Nephron progenitor cell (in vitro differentiated cells): ENCODE measurements around the gene PIP5K1B.

Experiments used
- DNase-seq: peaks from one replicate; pipeline ENCODE4 v3.0.0; 2021
- H3K27ac Mint-ChIP-seq: 2 replicates; pipeline ENCODE4 v1.8.0; 2021; ENCODE audit warnings: mild to moderate bottlenecking, moderate library complexity, mixed read lengths
- H3K27me3 Mint-ChIP-seq: 2 replicates; pipeline ENCODE4 v1.8.0; 2021; ENCODE audit warnings: mild to moderate bottlenecking, low read depth, mixed read lengths; ENCODE audit not compliant: poor library complexity
- H3K36me3 Mint-ChIP-seq: 2 replicates; pipeline ENCODE4 v1.8.0; 2021; ENCODE audit warnings: low read depth, mixed read lengths
- H3K4me1 Mint-ChIP-seq: 2 replicates; pipeline ENCODE4 v1.8.0; 2021; ENCODE audit warnings: mixed read lengths
- H3K4me3 Mint-ChIP-seq: 2 replicates; pipeline ENCODE4 v1.8.0; 2021; ENCODE audit warnings: mild to moderate bottlenecking, moderate library complexity, mixed read lengths
- H3K9me3 Mint-ChIP-seq: 2 replicates; pipeline ENCODE4 v1.8.0; 2021; ENCODE audit warnings: mild to moderate bottlenecking, moderate library complexity, mixed read lengths
- CTCF ChIP-seq: fragments of 200-600 bp; sonication (generic); IDR thresholded peaks from 2 replicates; pipeline ENCODE4 v1.5.0; 2021; ENCODE audit warnings: antibody characterized with exemption

PIP5K1B gene

GRCh38 chr9:68808338-68808890, 103.4 kb downstream of the PIP5K1B start:
- Mint-ChIP-seq H3K4me3 (no peak overlapping the region), H3K27ac (no peak overlapping the region), H3K4me1 (peaks cover 61% of the 10 kb centered on the region), H3K9me3 (no peaks in the 10 kb centered on the region), H3K36me3 (no peaks in the 10 kb centered on the region), H3K27me3 (no peaks in the 10 kb centered on the region)
- no peak for DNase-seq
- no peak for TF ChIP-seq CTCF

GRCh38 chr9:68817079-68817875, 112.2 kb downstream of the PIP5K1B start:
- H3K27ac Mint-ChIP-seq = no peak overlapping the region
- no peak overlapping the region for H3K4me3 Mint-ChIP-seq
- H3K27me3 Mint-ChIP-seq = no peaks in the 10 kb centered on the region
- TF ChIP-seq CTCF = no peak
- no peak for DNase-seq
- H3K9me3 Mint-ChIP-seq = no peaks in the 10 kb centered on the region
- H3K4me1 Mint-ChIP-seq = peaks cover 10% of the 10 kb centered on the region
- H3K36me3 Mint-ChIP-seq = no peaks in the 10 kb centered on the region

- Mint-ChIP-seq H3K27me3 (no peaks in the 10 kb centered on the region), H3K4me3 (no peak overlapping the region), H3K27ac (no peak overlapping the region), H3K4me1 (peaks cover 9% of the 10 kb centered on the region), H3K9me3 (no peaks in the 10 kb centered on the region), H3K36me3 (no peaks in the 10 kb centered on the region)
- no peak for DNase-seq
- no peak for TF ChIP-seq CTCF
Observed at GRCh38 chr9:68819065-68819464, 114.0 kb downstream of the PIP5K1B start.

GRCh38 chr9:68821911-68822310, 116.9 kb downstream of the PIP5K1B start:
- Mint-ChIP-seq H3K27ac (no peak overlapping the region), H3K27me3 (peaks cover 3% of the 10 kb centered on the region), H3K4me1 (peaks cover 23% of the 10 kb centered on the region), H3K9me3 (no peaks in the 10 kb centered on the region), H3K36me3 (no peaks in the 10 kb centered on the region), H3K4me3 (no peak overlapping the region)
- DNase-seq = no peak
- TF ChIP-seq CTCF = no peak

DNA sequence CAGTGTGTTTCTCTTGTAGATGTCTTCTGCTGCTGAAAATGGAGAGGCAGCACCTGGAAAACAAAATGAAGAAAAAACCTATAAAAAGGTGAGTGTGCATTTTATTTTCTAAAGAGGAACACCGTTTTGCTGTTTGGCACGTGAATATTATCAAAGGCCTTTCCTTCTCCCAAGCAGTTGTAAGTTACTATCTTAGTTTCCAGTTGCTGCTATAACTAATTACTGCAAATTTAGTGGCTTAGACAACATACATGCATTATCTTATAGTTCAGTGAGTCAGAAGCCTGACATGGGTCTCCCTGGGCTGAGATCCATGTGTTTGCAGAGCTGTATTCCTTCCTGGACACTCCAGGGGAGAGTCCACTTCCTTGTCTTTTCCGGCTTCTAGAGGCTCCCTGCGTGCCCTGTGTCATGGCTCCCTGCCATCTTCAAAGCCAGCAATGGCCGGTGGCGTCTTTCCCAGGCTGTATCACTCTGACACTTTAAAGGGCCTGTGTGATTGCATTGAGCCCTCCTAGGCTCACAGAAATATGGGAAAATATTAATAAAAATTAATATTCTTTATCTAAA, 117.6 kb downstream of the PIP5K1B start:
- H3K36me3 Mint-ChIP-seq = no peaks in the 10 kb centered on the region
- no peak overlapping the region for H3K27ac Mint-ChIP-seq
- H3K9me3 Mint-ChIP-seq = no peaks in the 10 kb centered on the region
- H3K4me3 Mint-ChIP-seq = no peak overlapping the region
- no peak for DNase-seq
- H3K27me3 Mint-ChIP-seq = peaks cover 3% of the 10 kb centered on the region
- no peak for TF ChIP-seq CTCF
- H3K4me1 Mint-ChIP-seq = peaks cover 31% of the 10 kb centered on the region
